HFF-Myc (cell line): Measurements from ENCODE around the gene CFDP1.
A peak's percentile ranks its signal among the peaks of the same experiment; 100 is the strongest.

Source experiments
- DNase-seq: peaks from one replicate; pipeline ENCODE4 v3.0.0-alpha.2; 2011; ENCODE audit warnings: low read depth; ENCODE audit errors: extremely low read depth
- H3K4me3 ChIP-seq: replicated peaks from 2 replicates; pipeline ENCODE4 v1.5.1; 2011; ENCODE audit warnings: low read depth, mild to moderate bottlenecking, control low read depth, low read length
- CTCF ChIP-seq: IDR thresholded peaks from 2 replicates; pipeline ENCODE4 v1.5.1; 2012; ENCODE audit warnings: mild to moderate bottlenecking, low read depth, low read length, control low read depth; ENCODE audit errors: missing control alignments

The CFDP1 gene

GRCh38 chr16:75305364-75306098 is 127.8 kb downstream of the CFDP1 start:
- no peak overlapping the region for H3K4me3 ChIP-seq
- peak; percentile 100 for DNase-seq
- TF ChIP-seq CTCF: no peak

- DNase-seq: peak; percentile 63
- no peak for TF ChIP-seq CTCF
- no peak overlapping the region for H3K4me3 ChIP-seq
These were observed 128.6 kb downstream of the CFDP1 start for GRCh38 chr16:75304521-75305363.

GRCh38 chr16:75301804-75302203 is 131.5 kb downstream of the CFDP1 start:
- TF ChIP-seq CTCF: no peak
- no peak overlapping the region for H3K4me3 ChIP-seq
- no peak for DNase-seq

GRCh38 chr16:75298267-75298666 is 135.0 kb downstream of the CFDP1 start:
- DNase-seq: no peak
- H3K4me3 ChIP-seq: no peak overlapping the region
- no peak for TF ChIP-seq CTCF

- no peak overlapping the region for H3K4me3 ChIP-seq
- no peak for DNase-seq
- TF ChIP-seq CTCF: no peak
These were observed 136.7 kb downstream of the CFDP1 start for GRCh38 chr16:75296606-75297005.

- no peak for DNase-seq
- no peak overlapping the region for H3K4me3 ChIP-seq
- TF ChIP-seq CTCF: no peak
These were observed 138.4 kb downstream of the CFDP1 start for GRCh38 chr16:75294773-75295459.
